GM12874 (cell line): ENCODE measurements around the gene SRA1.

Experiments
- CTCF ChIP-seq: IDR thresholded peaks from 2 replicates; pipeline ENCODE4 v1.5.1; 2011; ENCODE audit warnings: low read depth, mild to moderate bottlenecking, control low read depth, low read length, moderate library complexity; ENCODE audit not compliant: insufficient read depth

The SRA1 gene

GRCh38 chr5:140557136-140557805 is at the start of gene SRA1:
Gene SRA1 (minus strand): TSS chr5:140557473. CDS start chr5:140557452, 21 bp downstream.
- no peak for TF ChIP-seq CTCF

- no peak for TF ChIP-seq CTCF
Measured at GRCh38 chr5:140607031-140607430, 49.8 kb upstream of the SRA1 start.

- no peak for TF ChIP-seq CTCF
Measured at GRCh38 chr5:140605879-140606278, 48.6 kb upstream of the SRA1 start.

GRCh38 chr5:140603734-140604133 is 46.5 kb upstream of the SRA1 start:
- no peak for TF ChIP-seq CTCF

- TF ChIP-seq CTCF: no peak
Measured at GRCh38 chr5:140602147-140602546, 44.9 kb upstream of the SRA1 start.

GRCh38 chr5:140600096-140600495 is 42.8 kb upstream of the SRA1 start:
- TF ChIP-seq CTCF: no peak

- TF ChIP-seq CTCF: no peak
Measured at GRCh38 chr5:140598836-140599235, 41.6 kb upstream of the SRA1 start.
